HG03196 (cell line): ENCODE measurements around the gene RANBP10.

ENCODE experiments used
- ATAC-seq: cut with Tn5 transposase; IDR thresholded peaks from one replicate; pipeline ENCODE4 v1.9.1; 2021; ENCODE audit not compliant: unreplicated experiment

Gene RANBP10

DNA sequence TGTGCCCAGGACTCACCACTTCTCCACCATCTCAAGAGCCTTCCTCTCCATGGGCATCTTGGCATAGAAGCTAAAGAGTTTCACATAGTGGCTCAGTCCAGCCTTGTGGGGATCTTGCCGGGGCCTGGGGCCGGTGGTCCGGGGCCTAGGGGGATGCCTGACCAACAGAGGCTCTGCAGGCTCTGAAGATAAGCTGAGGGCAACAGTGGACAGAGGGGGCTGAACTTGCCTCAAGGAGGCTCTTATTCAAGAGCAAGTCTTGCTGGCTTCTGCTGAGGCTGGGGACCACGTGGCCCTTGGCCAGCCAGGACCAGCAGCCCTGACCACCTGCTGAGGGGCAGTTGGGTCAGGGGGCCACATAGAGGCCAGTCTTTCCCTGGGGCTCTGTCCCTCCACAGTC, 22.3 kb upstream of the RANBP10 start:
- ATAC-seq = no peak

DNA sequence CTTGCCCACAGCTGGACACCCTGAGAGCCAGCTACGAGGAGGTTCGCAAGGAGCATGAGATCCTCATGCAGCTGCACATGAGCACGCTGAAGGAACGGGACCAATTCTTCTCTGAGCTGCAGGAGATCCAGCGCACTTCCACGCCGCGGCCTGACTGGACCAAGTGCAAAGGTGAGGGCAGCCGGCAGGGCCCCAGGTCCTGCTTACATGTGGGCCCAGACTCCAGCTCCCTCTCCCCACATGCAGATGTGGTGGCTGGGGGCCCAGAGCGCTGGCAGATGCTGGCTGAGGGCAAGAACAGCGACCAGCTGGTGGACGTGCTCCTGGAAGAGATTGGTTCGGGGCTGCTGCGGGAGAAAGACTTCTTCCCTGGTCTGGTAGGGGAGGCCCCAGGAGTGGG, 19.5 kb upstream of the RANBP10 start:
- no peak for ATAC-seq

DNA sequence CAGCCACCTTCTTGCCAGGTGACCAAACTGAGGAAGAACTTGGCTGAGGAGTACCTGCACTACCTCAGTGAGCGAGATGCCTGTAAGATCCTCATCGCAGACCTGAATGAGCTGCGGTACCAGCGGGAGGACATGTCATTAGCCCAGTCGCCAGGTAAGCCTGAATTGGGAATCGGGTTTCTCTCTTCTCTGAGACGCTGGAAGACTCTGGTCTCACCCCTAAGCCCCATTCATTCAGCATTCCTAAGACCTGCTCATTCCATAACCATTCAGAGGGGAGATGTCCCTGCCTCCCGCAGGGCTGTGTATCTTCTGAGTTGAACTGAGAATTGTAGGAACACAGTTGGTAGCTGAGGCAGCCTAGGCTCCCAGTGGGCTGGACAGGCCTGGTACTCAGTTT, 18.8 kb upstream of the RANBP10 start:
- ATAC-seq = no peak

DNA sequence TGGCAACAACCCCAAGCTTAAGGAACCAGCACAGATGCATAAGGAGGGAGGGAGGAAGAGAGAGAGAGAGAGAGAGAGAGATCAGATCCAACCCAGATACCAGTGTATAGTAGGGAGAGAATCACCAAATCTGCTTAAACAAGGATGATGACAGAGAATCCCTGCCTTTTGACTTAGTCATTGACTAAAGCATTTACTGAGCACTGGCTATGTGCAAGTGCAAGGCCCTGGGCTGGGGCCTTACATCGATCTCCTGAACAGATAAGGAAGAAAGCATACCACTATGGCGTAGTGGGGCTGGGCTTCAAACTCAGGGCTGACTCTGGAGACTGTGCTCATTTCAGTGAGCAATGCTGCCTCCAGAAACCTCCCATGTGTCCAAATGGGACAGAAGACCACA, 16.2 kb upstream of the RANBP10 start:
- no peak for ATAC-seq

DNA sequence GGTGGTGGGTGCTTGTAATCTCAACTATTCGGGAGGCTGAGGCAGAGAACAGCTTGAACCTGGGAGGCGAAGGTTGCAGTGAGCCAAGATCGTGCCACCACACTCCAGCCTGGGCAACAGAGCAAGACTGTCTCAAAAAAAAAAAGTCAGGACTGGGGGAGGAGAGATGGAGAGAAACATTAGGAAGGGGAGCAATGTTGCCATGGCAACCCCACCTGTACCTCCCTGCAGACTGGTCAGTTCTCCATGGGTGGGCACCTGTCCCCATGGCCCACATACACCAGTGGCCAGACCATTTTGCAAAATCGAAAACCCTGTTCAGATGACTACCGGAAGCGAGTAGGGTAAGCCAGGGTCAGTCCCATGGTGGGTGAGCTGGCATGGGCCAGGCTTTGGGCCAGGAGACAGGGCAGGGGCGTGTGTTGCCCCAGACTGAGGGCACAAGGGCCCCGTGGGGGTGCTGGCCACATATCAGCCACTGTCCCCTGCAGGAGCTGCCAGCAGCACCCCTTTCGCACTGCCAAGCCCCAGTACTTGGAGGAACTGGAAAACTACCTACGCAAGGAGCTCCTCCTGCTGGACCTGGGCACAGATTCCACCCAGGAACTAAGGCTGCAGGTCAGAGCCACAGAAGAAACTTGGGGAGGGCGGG, 14.4 kb upstream of the RANBP10 start:
- no peak for ATAC-seq

DNA sequence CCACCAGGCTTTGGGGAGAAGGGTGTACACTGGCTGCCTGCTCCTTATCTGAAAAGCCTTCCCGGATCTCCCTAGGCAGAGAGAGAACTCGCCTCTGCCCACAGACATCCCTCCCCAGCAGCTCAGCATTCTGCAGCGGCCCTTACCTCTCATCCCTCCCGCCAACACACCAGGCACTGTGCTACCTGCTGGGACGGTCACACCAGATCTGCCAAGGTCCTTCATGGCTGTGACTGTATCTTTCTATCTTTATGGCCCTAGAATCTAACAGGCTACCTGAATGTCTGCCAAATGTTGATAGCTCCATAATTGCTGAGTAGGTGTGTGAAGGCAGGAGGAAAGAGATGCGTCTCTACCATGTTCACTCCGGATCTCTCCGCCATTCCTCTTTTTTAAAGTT, 8.2 kb upstream of the RANBP10 start:
- no peak for ATAC-seq

DNA sequence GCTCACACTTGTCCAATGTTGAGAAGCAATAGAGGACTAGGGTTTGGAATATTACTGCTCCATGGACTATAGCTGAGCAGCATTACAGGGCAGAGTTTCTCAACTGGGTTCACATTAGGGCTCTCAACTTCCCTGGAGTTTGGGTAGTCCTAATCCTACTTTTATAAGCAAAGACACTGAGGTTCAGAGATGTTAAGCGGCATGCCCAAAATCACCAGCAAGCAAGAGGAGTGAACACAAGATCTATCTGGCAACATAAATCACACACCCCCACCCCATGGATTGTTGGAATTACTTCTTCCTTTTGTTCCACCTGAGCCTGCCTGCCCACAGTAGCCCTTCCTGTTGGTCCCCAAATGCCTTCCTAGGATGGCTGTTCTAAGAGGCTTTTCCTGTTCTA, 5.5 kb upstream of the RANBP10 start:
- no peak for ATAC-seq

DNA sequence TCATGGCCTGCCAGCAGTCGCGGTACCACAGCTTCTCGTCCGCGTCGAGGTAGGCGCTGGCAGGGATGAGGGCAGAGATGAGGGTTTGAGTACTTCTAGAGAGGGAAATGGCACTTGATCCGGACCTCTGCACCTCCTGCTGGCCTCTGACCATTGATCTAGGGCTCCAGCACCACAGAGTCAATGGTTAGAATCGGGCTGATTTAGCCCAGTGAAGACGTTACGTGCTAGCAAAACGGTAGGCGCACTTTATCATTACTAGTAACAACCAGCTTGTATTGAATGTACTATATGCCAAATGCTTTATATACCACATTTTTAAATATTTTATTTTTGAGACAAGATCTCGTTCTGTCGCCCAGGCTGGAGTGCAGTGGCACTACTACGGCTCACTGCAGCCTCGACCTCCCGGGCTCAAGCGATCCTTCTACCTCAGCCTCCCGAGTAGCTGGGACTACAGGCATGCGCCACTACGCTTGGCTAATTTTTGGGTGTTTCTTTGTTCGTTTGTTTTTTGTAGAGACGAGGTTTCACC, 855 bp upstream of the RANBP10 start:
- ATAC-seq = no peak

DNA sequence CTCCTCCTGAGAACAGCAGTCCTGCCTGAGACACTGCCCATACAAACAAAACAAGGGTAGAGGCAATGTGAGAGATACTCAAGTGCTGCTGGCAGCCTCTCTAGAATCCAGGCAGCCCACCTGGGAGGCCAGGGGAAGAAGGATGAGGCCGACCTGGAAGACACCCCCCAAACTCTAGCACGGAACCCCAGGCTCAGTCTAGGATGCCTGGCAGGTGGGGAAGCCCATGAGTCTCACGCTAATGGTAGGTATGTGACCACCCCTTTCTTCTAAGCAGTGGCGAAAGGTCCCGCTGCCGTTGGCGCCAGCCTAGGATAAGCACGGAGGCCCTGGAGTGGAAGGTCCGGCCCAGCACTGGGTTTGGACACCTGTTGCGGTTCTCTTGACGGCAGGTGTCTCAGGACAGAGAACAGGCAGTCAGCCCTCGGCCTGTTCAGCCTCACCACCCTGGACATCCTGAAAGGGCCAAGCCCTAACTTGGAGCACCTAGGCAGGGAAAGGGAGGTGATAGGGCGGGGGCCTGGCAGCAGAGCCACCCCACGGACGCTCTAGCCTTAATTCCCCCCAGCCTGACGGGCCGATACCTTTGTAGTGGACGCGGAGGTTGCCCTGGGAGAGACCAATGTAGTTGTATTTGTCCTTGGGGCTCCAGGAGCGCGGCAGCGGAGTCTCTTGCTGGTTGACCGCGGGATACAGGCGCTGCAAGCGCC, 487 bp downstream of the RANBP10 start:
- ATAC-seq = peak; percentile 1

DNA sequence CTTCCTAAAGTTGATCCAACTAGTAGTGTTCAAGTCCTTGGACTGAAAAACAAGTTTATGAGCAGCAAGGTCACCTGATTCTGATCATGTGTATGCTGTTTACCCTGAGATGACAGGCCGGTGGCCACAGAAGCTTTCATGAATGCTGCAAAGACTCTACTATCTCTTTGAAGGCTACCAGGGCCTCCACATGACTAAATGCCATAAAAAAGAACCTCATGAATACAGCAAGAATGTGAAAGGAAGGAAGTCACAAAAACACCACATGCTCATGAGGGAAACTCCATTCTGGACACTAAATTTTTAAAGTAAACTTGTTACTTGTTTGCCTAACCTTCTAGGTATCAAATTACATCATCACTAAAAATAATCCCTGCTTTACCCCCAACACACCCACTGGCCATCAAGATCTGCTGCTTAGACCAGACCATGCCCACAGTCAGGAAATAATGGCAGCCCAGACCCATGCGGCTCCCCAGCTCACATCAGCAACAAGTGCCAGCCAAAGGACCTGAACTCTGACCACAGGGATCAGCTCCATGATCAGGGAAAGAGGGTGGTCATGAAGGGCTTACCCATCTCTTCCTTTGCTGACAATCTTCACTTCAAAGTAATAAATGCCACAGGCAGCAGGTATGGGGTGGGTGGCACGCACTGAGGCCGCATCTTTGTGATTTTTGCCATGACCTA, 1.4 kb downstream of the RANBP10 start:
- ATAC-seq = no peak

DNA sequence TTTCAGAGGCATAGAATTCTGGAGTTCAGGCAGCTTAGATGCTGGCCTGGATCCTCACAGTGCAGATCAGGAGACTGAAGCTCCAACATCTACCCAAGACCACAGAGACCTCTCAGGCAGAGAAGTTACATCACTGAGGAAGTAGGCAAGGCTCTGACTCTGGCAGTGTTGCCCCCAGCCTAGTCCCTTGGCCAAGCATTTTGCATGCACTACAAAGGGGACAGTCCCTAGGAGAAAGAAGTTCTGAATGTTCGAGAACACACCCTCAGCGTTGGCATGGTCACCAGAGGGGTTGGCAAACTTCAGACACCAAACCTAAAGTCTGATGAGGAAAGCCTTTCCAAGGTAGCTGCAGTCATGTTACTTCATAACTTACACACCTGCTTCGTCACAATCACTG, 2.5 kb downstream of the RANBP10 start:
- no peak for ATAC-seq

DNA sequence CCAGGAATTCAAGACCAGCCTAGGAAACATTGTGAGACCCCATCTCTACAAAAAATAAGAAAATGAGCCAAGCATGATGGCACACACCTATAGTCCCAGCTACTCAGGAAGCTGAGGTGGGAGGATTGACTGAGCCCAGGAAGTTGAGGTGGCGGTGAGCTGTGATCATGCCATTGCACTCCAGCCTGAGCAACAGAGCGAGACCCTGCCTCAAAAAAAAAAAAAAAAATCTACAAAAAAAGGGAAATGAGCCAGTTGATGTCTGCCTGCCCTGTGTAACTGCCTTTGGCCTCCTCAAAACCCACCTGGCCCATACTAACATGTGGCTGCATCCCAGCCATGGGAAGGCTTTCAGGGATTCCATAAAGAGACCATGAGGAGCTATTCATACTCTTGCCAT, 4.5 kb downstream of the RANBP10 start:
- no peak for ATAC-seq

DNA sequence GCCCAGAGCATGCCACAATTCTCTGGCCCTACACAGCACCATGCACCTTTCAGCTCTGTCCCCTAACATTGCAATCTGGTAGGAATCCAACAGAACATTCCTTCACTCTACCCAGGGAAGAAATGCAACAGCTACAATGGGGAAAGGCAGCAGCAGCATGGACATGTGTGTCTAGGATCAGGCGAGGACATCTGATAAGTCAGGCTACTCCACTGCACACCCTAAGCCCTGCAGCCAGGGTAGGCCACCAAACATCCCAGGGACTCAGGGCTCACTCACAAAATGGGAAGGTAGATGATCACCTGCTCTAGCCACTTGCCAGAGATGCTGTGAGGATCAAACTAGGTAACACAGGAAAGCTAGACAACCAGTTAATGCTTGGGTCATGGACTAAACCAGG, 5.1 kb downstream of the RANBP10 start:
- ATAC-seq = no peak

DNA sequence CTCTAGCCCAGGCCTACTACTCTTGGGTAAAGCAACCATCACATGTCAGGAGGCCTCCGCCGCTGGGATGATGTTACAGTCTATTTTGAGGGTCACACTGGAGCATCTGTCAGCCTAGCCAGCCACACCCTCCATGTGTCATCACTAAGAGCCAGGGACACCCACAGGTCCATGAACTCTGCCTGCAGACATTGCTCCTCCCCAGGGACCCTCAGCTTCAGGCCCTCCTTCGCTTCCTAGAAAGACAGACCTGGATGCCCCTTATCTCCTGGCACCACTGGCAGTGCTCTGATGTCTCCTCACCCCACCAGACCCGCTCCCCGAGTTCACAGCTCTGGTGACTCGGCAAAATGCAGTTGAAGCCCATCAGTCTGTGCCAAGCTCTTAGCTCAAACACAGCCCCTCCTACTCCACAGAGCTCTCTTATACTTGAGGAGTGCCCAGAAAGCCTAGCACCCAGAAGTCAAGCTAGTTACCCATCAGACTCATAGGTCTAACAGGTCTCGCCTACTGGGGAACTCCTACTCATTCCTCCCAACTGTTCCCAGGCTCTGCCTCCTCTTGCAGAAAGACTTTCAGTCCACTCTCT, 5.9 kb downstream of the RANBP10 start:
- no peak for ATAC-seq

DNA sequence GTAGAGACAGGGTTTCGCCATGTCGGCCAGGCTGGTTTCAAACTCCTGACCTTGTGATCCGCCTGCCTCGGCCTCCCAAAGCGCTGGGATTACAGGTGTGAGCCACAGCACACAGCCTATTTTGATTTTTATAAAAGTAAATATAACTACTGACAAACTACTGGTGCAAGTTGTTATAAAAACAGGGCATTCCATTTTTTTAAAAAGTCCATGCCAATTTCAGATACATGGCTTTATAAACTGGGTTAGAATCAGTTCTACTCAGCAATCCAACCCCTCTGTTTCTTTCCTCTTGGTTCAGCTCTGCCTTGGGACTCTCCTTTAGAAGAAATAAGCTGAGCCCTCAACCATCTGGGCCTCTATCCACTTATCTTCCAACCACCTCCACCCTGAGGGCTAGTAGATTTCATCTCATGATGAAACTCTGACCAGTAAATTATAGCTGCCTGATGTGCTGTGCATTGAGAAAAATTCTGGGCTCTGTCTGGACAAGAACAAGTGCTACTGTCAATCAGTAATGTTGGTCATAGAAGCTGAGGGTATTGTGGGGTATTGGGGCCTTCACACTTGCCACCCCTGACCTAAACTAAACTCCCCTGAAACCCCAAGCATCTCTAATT, 10.2 kb downstream of the RANBP10 start:
- ATAC-seq = no peak

DNA sequence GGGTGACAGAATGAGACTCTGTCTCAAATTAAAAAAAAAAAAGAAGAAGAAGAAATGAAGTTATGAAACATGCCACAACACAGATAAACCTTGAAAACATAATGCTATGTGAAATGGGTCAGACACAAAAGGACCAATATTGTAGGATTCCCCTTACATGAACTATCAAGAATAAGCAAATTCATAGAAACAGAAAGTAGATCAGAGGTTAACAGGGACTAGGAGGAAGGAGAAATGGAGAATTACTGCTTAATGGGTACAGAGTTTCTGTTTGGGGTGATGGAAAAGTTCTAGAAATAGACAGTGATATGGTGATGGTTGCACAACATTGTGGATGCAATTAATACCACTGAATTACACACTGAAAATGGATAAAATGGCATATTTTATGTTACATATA, 16.3 kb downstream of the RANBP10 start:
- ATAC-seq = no peak

DNA sequence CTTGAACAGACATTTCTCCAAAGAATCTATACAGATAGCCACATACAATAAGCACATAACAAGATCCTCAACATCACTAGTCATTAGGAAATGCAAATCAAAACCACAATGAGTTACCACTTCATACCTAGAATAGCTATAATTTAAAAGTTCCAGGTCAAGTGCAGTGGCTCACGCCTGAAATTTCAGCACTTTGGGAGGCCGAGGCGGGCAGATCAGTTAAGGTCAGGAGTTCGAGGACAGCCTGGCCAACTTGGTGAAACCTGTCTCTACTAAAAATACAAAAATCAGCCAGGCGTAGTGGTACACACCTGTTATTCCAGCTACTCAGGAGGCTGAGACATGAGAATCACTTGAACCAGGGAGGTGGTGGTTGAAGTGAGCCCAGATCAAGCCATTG, 19.9 kb downstream of the RANBP10 start:
- ATAC-seq = no peak

DNA sequence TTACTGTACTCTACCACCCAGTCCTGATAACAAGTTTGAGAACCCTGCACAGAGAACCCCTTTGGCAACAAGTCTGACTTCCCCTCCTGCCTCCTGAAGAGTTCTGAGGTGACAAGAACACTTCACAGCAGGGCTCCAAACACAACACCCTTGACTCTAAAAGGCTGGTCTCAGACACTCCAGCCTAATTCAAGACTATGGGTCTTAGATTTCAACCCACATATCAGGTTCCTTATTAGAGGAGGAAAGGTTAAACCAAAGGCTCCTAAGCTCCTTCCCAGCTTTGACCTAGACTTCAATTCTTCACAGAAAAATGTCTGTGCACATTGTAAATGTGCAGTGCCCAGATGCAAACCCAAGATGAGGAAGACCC, 23.0 kb downstream of the RANBP10 start:
- ATAC-seq = no peak

DNA sequence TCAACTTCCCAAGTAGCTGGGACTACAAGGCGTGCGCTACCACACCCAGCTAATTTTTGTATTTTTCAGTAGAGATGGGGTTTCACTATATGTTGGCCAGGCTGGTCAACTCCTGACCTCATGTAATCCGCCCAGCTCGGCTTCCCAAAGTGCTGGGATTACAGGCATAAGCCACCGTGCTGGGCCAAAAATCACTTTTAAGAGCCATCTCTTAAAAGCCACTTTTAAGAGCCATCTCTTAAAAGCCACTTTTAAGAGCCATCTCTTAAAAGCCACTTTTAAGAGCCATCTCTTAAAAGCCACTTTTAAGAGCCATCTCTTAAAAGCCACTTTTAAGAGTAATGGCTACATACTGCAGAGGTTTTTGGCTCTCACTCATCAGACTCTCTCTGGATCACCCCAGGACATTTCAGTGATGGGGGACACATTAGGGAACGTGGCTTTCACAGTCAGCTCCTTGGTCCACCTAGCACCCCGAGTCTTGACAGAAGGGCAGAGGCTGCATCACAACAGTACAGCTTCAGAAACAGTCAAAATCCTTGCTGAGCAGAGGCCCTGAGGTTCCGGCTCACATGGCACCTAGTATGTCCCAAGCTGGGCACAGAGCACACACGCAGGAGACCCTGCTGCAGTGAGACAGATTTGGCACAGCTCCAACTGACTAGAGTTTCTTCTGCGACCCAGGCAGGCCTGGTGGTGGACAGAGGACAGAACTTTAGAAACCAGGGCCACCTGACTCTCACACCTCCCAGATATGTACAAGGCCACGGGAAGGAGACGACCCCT, 23.6 kb downstream of the RANBP10 start:
- no peak for ATAC-seq

DNA sequence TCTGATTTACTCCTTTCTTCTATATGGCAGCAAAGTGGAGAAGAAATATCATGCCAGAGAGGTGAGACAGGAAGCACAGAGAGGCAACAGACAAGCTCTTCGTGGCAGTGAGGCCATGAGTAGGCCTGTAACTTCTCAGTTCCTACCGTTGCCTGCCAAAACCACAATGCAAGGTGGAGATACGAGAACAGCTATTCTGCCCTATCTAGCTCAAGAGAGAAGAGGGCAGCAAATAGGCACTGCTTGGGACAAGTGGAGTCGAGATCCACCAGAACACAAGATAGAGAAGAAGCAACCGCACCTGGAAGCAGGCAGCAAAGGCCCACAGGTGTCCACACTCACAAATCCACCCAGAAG, 24.8 kb downstream of the RANBP10 start:
- no peak for ATAC-seq
